Upper lobe of right lung (tissue), 1 donor: ENCODE data around the gene P3H2. TPM values are rescaled to one million over a fixed set of nuclear protein-coding genes. Genes with fewer than 3 reads are reported as not detected.
"Not testable (repeated sequence)": the region's sequence is repeated elsewhere in the genome, so short reads cannot be mapped to it uniquely, and the experiment has no call there.

Source experiments
- ATAC-seq: fragments of 200-7000 bp; cut with Tn5 transposase; one replicate; pipeline ENCODE4 v1.9.1; 2020; ENCODE audit warnings: mild to moderate bottlenecking, moderate library complexity
- DNase-seq: peaks from one replicate; pipeline ENCODE4 v3.0.0-alpha.2; 2020
- H3K27ac ChIP-seq: fragments of 200-600 bp; one replicate; pipeline ENCODE4 v1.8.0; 2022
- H3K27me3 ChIP-seq: fragments of 200-600 bp; one replicate; pipeline ENCODE4 v1.8.0; 2022; ENCODE audit warnings: mild to moderate bottlenecking
- H3K36me3 ChIP-seq: fragments of 200-600 bp; one replicate; pipeline ENCODE4 v1.8.0; 2022
- H3K4me1 ChIP-seq: fragments of 200-600 bp; one replicate; pipeline ENCODE4 v1.8.0; 2022
- H3K4me3 ChIP-seq: fragments of 200-600 bp; one replicate; pipeline ENCODE4 v1.8.0; 2022; ENCODE audit warnings: mild to moderate bottlenecking
- H3K9me3 ChIP-seq: fragments of 200-600 bp; one replicate; pipeline ENCODE4 v1.8.0; 2022
- intact Hi-C: fragments of 100-400 bp; cut with DNase I; formaldehyde crosslinking; loops from one replicate; pipeline ENCODE4 v1.11.0; 2022
- total RNA-seq: library from RNA; stranded (reverse); fragmentation: NEBNext Ultra II Directional; extraction: Animal tissue kit (Norgen Biotek cat#: 25700); gene quantifications from one replicate; pipeline ENCODE4 v1.2.1, GENCODE V29; 2021
- TF ChIP-seq, protein P1 (sequence below): fragments of 200-600 bp; IDR thresholded peaks from one replicate; pipeline ENCODE4 v1.8.0; 2022; ENCODE audit warnings: antibody characterized with exemption
- donor health status: DM: no; HTN: yes; CAD: no; lungs with severe emphysema.

Gene P3H2
- total RNA-seq, 1 donor from 2014 or later = 79.0 TPM

DNA sequence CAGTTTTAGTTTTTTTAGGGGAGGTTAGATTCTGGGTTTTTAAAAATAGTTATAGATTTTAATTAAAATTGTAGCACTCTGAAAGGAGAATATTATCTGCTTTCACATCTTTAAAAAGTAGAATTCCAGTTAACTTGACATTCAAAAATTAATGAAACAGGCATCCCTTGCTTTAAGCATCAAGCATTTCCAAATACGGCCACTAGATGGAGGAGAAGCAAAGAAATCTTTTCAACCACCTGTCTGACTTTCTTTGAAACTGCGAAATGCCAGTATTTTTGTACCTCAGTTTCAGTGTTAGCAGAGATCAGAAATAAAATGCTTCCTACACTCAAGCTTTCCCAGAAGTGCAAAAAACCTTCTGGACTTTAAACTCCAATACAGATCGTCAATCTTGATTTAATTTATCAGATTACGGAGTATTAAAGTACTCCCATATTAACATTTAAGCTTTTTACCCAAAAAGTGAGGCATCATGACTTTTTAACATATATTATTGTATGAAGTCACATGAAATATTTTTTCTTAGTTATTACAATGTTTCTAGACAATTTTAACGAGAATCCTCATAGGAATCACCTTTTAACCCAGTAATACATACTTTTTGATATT is 153.3 kb downstream of the P3H2 start:
- Histone ChIP-seq H3K36me3 (peaks cover 11% of the 10 kb centered on the region), H3K27me3 (no peaks in the 10 kb centered on the region), H3K4me3 (no peak overlapping the region), H3K27ac (no peak overlapping the region), H3K9me3 (no peaks in the 10 kb centered on the region), H3K4me1 (no peaks in the 10 kb centered on the region)
- peak; percentile 59 for ATAC-seq
- DNase-seq = no peak
- intact Hi-C loops = loop anchor here (10.0 kb wide), 1 partner anchor 237 kb away; no protein-coding TSS in a partner anchor
- TF ChIP-seq, protein P1, sequence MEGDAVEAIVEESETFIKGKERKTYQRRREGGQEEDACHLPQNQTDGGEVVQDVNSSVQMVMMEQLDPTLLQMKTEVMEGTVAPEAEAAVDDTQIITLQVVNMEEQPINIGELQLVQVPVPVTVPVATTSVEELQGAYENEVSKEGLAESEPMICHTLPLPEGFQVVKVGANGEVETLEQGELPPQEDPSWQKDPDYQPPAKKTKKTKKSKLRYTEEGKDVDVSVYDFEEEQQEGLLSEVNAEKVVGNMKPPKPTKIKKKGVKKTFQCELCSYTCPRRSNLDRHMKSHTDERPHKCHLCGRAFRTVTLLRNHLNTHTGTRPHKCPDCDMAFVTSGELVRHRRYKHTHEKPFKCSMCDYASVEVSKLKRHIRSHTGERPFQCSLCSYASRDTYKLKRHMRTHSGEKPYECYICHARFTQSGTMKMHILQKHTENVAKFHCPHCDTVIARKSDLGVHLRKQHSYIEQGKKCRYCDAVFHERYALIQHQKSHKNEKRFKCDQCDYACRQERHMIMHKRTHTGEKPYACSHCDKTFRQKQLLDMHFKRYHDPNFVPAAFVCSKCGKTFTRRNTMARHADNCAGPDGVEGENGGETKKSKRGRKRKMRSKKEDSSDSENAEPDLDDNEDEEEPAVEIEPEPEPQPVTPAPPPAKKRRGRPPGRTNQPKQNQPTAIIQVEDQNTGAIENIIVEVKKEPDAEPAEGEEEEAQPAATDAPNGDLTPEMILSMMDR = peak; percentile 78

DNA sequence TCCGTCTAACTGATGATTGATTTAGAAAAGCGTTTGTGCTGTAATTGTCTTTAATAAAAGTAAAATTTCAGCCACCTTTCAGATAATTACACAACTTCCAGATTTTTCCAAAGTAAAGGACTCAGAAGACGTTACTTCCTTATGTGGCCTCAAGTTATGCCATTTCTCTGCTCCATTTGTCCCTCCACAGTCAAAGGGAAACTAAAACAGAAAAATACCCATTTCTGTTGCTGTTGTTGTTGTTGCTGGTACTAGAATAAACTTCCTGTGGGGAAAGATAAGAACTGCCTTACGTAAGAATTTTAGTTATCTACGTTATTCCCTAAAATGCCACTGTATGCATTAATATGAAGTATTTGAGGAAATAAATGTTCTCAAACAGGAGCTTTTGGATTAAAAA is 153.9 kb downstream of the P3H2 start:
- Histone ChIP-seq H3K9me3 (no peaks in the 10 kb centered on the region), H3K27me3 (no peaks in the 10 kb centered on the region), H3K36me3 (peaks cover 11% of the 10 kb centered on the region), H3K4me3 (no peak overlapping the region), H3K4me1 (no peaks in the 10 kb centered on the region), H3K27ac (no peak overlapping the region)
- DNase-seq (no peak), ATAC-seq (no peak)
- TF ChIP-seq, protein P1 = no peak
- intact Hi-C loops = loop anchor here (10.0 kb wide), 1 partner anchor 238 kb away; no protein-coding TSS in a partner anchor

DNA sequence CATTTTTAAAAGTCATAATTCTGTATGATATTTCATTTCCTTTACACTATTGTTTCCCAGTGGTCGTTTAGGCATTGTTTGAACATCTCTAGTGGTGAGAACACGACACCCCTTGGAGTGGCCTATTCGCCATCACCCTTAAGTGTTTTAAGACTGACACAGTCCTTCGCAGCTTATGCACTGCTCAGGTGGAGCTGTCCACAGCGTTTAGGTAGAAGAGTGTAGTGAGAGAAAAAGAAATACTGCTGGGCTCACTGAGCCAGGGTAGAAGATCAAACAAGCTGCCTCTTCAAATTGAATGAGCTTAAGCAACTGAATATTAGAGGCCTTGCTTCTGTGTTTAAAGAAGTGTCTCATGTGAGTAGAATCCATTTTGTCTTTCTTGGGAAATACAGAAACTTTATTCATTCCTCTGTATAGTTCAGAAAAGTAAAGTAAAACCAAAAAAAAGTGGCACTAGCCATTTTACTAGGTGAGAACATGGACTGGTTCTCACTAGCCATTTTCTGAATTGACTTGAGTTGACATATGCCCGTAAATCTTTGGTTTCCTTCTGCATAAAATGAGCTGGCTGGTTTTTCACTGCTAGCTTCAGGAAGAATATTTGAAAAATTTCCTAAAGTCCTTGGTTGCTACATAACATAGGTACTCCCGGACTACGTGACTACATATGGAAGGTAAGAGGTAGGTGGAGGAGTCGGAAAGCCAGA is 155.9 kb downstream of the P3H2 start:
- intact Hi-C loops = loop anchor here (10.0 kb wide), 1 partner anchor 240 kb away; no protein-coding TSS in a partner anchor
- no peak overlapping the region for H3K27ac ChIP-seq
- no peaks in the 10 kb centered on the region for H3K27me3 ChIP-seq
- DNase-seq (no peak), ATAC-seq (no peak)
- no peaks in the 10 kb centered on the region for H3K36me3 ChIP-seq
- TF ChIP-seq, protein P1 = no peak
- H3K4me1 ChIP-seq = no peaks in the 10 kb centered on the region
- H3K4me3 ChIP-seq = no peak overlapping the region
- no peaks in the 10 kb centered on the region for H3K9me3 ChIP-seq

DNA sequence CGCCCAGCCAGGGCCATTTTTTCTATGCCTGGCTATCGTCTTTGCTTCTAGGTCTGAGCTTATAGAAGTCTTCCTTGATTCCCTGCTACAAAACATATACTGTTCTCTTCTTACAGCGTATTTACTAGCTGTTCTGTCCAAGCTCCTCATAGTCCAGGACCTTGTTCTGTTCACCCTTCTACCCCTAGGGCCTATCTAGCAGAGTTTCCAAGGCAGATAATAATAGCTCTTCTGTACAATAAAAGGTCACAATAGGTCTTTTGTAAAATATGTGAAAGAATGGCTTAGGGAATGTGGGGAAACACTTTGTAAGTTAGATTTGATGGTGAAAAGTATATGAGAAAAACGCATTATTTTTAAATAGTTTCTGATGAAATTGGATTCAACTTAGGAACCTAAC is 158.2 kb downstream of the P3H2 start:
- H3K9me3 ChIP-seq = no peaks in the 10 kb centered on the region
- TF ChIP-seq, protein P1 = no peak
- no peak for DNase-seq
- ATAC-seq = no peak
- no peaks in the 10 kb centered on the region for H3K36me3 ChIP-seq
- H3K4me1 ChIP-seq = no peaks in the 10 kb centered on the region
- no peak overlapping the region for H3K27ac ChIP-seq
- intact Hi-C loops = loop anchor here (10.0 kb wide), 1 partner anchor 242 kb away; no protein-coding TSS in a partner anchor
- H3K4me3 ChIP-seq = no peak overlapping the region
- no peaks in the 10 kb centered on the region for H3K27me3 ChIP-seq

DNA sequence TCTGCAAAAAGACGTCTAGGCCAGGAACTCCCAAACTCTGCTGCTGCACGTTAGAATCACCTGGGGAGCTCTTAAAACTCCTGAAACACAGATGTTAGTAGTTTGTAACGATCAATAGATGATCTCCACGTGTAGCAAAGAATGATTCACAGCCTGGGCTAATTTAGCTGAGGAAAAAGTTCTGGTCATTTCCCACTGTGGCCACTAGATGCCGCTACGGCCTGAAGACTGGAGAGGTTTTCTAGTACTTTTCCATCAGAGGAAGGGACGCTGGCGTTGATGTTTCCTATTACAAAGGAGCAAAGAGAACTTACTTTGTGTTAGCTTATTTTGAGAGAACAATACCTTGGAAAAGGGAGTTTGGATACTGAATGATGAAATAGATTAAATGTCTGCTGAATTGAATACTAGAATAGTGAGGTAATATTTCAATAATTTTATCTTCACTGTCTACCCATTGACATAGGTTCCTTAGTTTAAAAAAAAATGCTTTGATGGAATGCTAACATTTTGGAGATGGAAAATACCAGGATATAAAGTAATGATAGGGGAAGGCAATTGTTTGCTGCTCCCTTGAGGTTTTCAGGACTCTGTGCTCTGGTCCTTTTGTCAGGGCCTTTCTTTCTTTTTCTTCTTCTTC is 159.1 kb downstream of the P3H2 start:
- intact Hi-C loops = loop anchor here (10.0 kb wide), 1 partner anchor 243 kb away; no protein-coding TSS in a partner anchor
- Histone ChIP-seq H3K9me3 (no peaks in the 10 kb centered on the region), H3K27me3 (no peaks in the 10 kb centered on the region), H3K4me1 (no peaks in the 10 kb centered on the region), H3K36me3 (no peaks in the 10 kb centered on the region), H3K4me3 (no peak overlapping the region), H3K27ac (no peak overlapping the region)
- DNase-seq (no peak), ATAC-seq (peak; percentile 92)
- TF ChIP-seq, protein P1 = peak; percentile 91

DNA sequence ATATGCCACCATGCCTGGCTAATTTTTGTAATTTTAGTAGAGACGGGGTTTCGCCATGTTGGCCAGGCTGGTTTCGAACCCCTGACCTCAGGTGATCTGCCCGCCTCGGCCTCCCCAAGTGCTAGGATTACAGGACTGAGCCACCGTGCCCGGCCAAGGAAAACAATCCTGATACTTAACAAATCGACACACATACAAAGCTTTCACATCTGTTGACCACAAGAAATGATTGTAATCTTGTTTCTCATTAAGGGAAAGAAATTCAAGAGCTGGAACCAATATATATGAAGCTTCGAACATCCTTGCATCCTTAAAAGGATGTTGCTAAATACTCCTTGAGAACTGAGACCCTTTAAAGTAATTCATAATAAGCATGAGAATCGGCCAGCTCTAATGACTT is 159.6 kb downstream of the P3H2 start:
- not testable (repeated sequence) for H3K27ac ChIP-seq, H3K9me3 ChIP-seq, H3K4me3 ChIP-seq, DNase-seq, H3K4me1 ChIP-seq, H3K27me3 ChIP-seq, H3K36me3 ChIP-seq, ATAC-seq
- intact Hi-C loops = loop anchor here (10.0 kb wide), 1 partner anchor 244 kb away; no protein-coding TSS in a partner anchor
